CD4-positive, alpha-beta T cell treated with Interleukin-1 beta for 1 hour (primary cell): ENCODE data around the gene TMC5.
"Not testable (repeated sequence)": the region's sequence is repeated elsewhere in the genome, so short reads cannot be mapped to it uniquely, and the experiment has no call there.

Source experiments
- DNase-seq, 2 donors: peaks; one replicate each; pipeline ENCODE4 v3.0.0-alpha.2; 2020 to 2022

TMC5 gene

GRCh38 chr16:19417640-19418039 lies at the start of gene TMC5:
Gene TMC5 (plus strand): TSS chr16:19417883. CDS start chr16:19440039, 22,156 bp downstream.
- DNase-seq, result no peak

GRCh38 chr16:19372541-19372940 lies 45.1 kb upstream of the TMC5 start:
- DNase-seq, result not testable (repeated sequence)

GRCh38 chr16:19374402-19374801 lies 43.3 kb upstream of the TMC5 start:
- DNase-seq, result no peak

GRCh38 chr16:19375561-19376158 lies 42.0 kb upstream of the TMC5 start:
- peak; percentile 30 to 31 for DNase-seq

- DNase-seq, result no peak
These were observed 39.8 kb upstream of the TMC5 start for GRCh38 chr16:19377864-19378263.

GRCh38 chr16:19378511-19378910 lies 39.2 kb upstream of the TMC5 start:
- DNase-seq, result no peak

GRCh38 chr16:19379838-19380237 lies 37.8 kb upstream of the TMC5 start:
- no peak for DNase-seq

- no peak for DNase-seq
These were observed 37.4 kb upstream of the TMC5 start for GRCh38 chr16:19380328-19380727.

- DNase-seq, result no peak
These were observed 35.4 kb upstream of the TMC5 start for GRCh38 chr16:19382084-19382801.

- no peak for DNase-seq
These were observed 34.5 kb upstream of the TMC5 start for GRCh38 chr16:19382887-19383816.

GRCh38 chr16:19384656-19385055 lies 33.0 kb upstream of the TMC5 start:
- DNase-seq, result no peak

GRCh38 chr16:19386525-19386924 lies 31.2 kb upstream of the TMC5 start:
- no peak for DNase-seq

- DNase-seq, result peak; percentile 13 to 40
These were observed 28.4 kb upstream of the TMC5 start for GRCh38 chr16:19389246-19389645.

- DNase-seq, result not testable (repeated sequence)
These were observed 26.4 kb upstream of the TMC5 start for GRCh38 chr16:19391185-19391776.

GRCh38 chr16:19392352-19392751 lies 25.3 kb upstream of the TMC5 start:
- DNase-seq, result no peak

- no peak for DNase-seq
These were observed 24.2 kb upstream of the TMC5 start for GRCh38 chr16:19393226-19394111.

GRCh38 chr16:19395646-19396267 lies 21.9 kb upstream of the TMC5 start:
- not testable (repeated sequence) for DNase-seq

- no peak for DNase-seq
These were observed 21.1 kb upstream of the TMC5 start for GRCh38 chr16:19396555-19397011.

GRCh38 chr16:19397373-19397772 lies 20.3 kb upstream of the TMC5 start:
- not testable (repeated sequence) for DNase-seq

- no peak for DNase-seq
These were observed 17.0 kb upstream of the TMC5 start for GRCh38 chr16:19400711-19401110.

GRCh38 chr16:19406891-19407491 lies 10.7 kb upstream of the TMC5 start:
- no peak for DNase-seq
